HepG2 (cell line): Measurements from ENCODE around the gene GPA33. TPM values are rescaled to one million over a fixed set of nuclear protein-coding genes. Genes with fewer than 3 reads are reported as not detected.

Experiments
- ATAC-seq: fragments of 200-7000 bp; cut with Tn5 transposase; 3 replicates; pipeline ENCODE4 v1.9.1; 2020; ENCODE audit warnings: mild to moderate bottlenecking, moderate library complexity
- BruUV-seq: library from RNA; stranded (reverse); fragments of 400-500 nt; replicated peaks from 2 replicates; lab custom pipeline; 2021; lab: Mats Ljungman, UMichigan
- CTCF ChIA-PET: fragments of 300-600 bp; formaldehyde crosslinking; extraction: SDS; loops from one replicate; lab custom pipeline; 2021; ENCODE audit warnings: low total read pairs, inconsistent platforms, low intra/inter-chr PET ratio; lab: Yijun Ruan, JAX
- POLR2A ChIA-PET: fragments of 350-600 bp; sonication (Branson Sonifier 250); formaldehyde crosslinking; loops from one replicate; lab custom pipeline; 2020; ENCODE audit warnings: antibody characterized with exemption, inconsistent platforms; lab: Yijun Ruan, JAX
- DNase-seq: peaks from one replicate; pipeline ENCODE4 v3.0.0-alpha.2; 2015; ENCODE audit warnings: low spot score
- FAIRE-seq: peaks from 3 replicates; lab custom pipeline; 2011; peaks lifted over from hg19 to GRCh38; lab: Jason Lieb, UNC
- H2AFZ ChIP-seq: one replicate; pipeline ENCODE4 v1.6.1; 2011; ENCODE audit warnings: low read length, inconsistent platforms
- H3K27ac ChIP-seq: fragments of 300-600 bp; 3 replicates; pipeline ENCODE4 v1.8.0; 2011; ENCODE audit warnings: mixed run types, mild to moderate bottlenecking, mixed read lengths, low read length, inconsistent platforms; ENCODE audit not compliant: insufficient read depth; ENCODE audit errors: extremely low read length
- H3K27me3 ChIP-seq, 2 experiments: fragments of 200-600 bp in 1 of 2; 2 replicates in 1 of 2; 3 replicates in 1 of 2; pipeline versions ENCODE4 v1.6.0 to v1.8.0; 2011; ENCODE audit warnings: low read length in 2 of 2, mild to moderate bottlenecking in 2 of 2, moderate library complexity in 2 of 2, inconsistent platforms in 1 of 2; ENCODE audit not compliant: insufficient read depth in 2 of 2, control insufficient read depth in 1 of 2
- H3K36me3 ChIP-seq, 2 experiments: fragments of 200-600 bp in 1 of 2; replicated peaks in 1 of 2; 2 replicates in 1 of 2; 3 replicates in 1 of 2; pipeline versions ENCODE4 v1.5.1 to v1.8.0; 2011; ENCODE audit warnings: low read length in 2 of 2, inconsistent platforms in 1 of 2; ENCODE audit not compliant: insufficient read depth in 2 of 2, control insufficient read depth in 1 of 2
- H3K4me1 ChIP-seq: 2 replicates; pipeline ENCODE4 v1.5.1; 2012; ENCODE audit warnings: low read length, inconsistent platforms; ENCODE audit not compliant: insufficient read depth
- H3K4me2 ChIP-seq: 2 replicates; pipeline ENCODE4 v1.6.0; 2011; ENCODE audit warnings: low read depth, low read length, inconsistent platforms
- H3K4me3 ChIP-seq, 3 experiments: fragments of 200-600 bp in 1 of 3; sonication (generic), shearing (Covaris generic) in 1 of 3; replicated peaks in 1 of 3; 2 replicates each; pipeline ENCODE4 v1.5.1; 2011 to 2016; ENCODE audit warnings: low read length in 3 of 3, inconsistent platforms in 2 of 3, low read depth in 2 of 3, mild to moderate bottlenecking in 2 of 3, control low read depth in 1 of 3, mixed read lengths in 1 of 3; ENCODE audit not compliant: insufficient read depth in 1 of 3
- H3K79me2 ChIP-seq: one replicate; pipeline ENCODE4 v1.6.1; 2011; ENCODE audit warnings: low read length, inconsistent platforms; ENCODE audit not compliant: insufficient read depth
- H3K9ac ChIP-seq: 2 replicates; pipeline ENCODE4 v1.6.0; 2011; ENCODE audit warnings: mild to moderate bottlenecking, low read depth, low read length, inconsistent platforms; ENCODE audit not compliant: insufficient read depth
- H3K9me3 ChIP-seq: 2 replicates; pipeline ENCODE4 v1.5.1; 2012; ENCODE audit warnings: mild to moderate bottlenecking, low read length
- H4K20me1 ChIP-seq: 2 replicates; pipeline ENCODE4 v1.6.0; 2011; ENCODE audit warnings: inconsistent platforms, mild to moderate bottlenecking, low read length, moderate library complexity; ENCODE audit not compliant: insufficient read depth
- BRD4 ChIP-seq: sonication (generic); formaldehyde crosslinking; IDR thresholded peaks from 2 replicates; pipeline ENCODE4 v1.4.0; 2020; ENCODE audit warnings: missing genetic modification reagents
- CBX1 ChIP-seq: IDR thresholded peaks from one replicate; pipeline ENCODE4 v1.6.1; 2016; ENCODE audit warnings: antibody characterized with exemption, low read depth
- EEA1 ChIP-seq: sonication (generic); formaldehyde crosslinking; IDR thresholded peaks from 2 replicates; pipeline ENCODE4 v1.5.1; 2020; ENCODE audit warnings: mild to moderate bottlenecking, missing genetic modification reagents, borderline replicate concordance
- GLI4 ChIP-seq: sonication (generic); formaldehyde crosslinking; IDR thresholded peaks from 2 replicates; pipeline ENCODE4 v1.5.1; 2020; ENCODE audit warnings: missing genetic modification reagents, mild to moderate bottlenecking, moderate library complexity, borderline replicate concordance
- HNF4G ChIP-seq, 2 experiments: sonication (generic) in 1 of 2; formaldehyde crosslinking in 1 of 2; IDR thresholded peaks; 2 replicates each; pipeline versions ENCODE4 v1.4.0 to v1.6.1; 2011 to 2020; ENCODE audit warnings: borderline replicate concordance in 2 of 2, low read depth in 2 of 2, mild to moderate bottlenecking in 2 of 2, low read length in 1 of 2, missing genetic modification reagents in 1 of 2, moderate library complexity in 1 of 2
- MED13 ChIP-seq: sonication (generic); formaldehyde crosslinking; IDR thresholded peaks from 2 replicates; pipeline ENCODE4 v1.5.0; 2020; ENCODE audit warnings: missing genetic modification reagents
- SRF ChIP-seq: IDR thresholded peaks from 2 replicates; pipeline ENCODE4 v1.6.1; 2011; ENCODE audit warnings: mild to moderate bottlenecking, low read depth, low read length, moderate library complexity
- ZKSCAN8 ChIP-seq: IDR thresholded peaks from 2 replicates; pipeline ENCODE4 v1.6.1; 2016; ENCODE audit warnings: borderline replicate concordance, missing genetic modification reagents, missing compliant biosample characterization
- ZNF431 ChIP-seq: sonication (generic); formaldehyde crosslinking; IDR thresholded peaks from 2 replicates; pipeline ENCODE4 v1.9.0; 2022; ENCODE audit warnings: missing genetic modification reagents, low read depth, mild to moderate bottlenecking, borderline replicate concordance
- ZNF510 ChIP-seq: sonication (generic); formaldehyde crosslinking; IDR thresholded peaks from 2 replicates; pipeline ENCODE4 v1.4.0; 2020; ENCODE audit warnings: low read depth, mild to moderate bottlenecking, missing genetic modification reagents
- ZNF562 ChIP-seq: sonication (generic); formaldehyde crosslinking; IDR thresholded peaks from 2 replicates; pipeline ENCODE4 v1.8.0; 2022; ENCODE audit warnings: missing genetic modification reagents, borderline replicate concordance
- WGBS: methylation state at CpG from one replicate; pipeline ENCODE4 v1.1.6; 2017; ENCODE audit warnings: low lambda C conversion rate; 5-methylcytosine and 5-hydroxymethylcytosine counted together
- in situ Hi-C: cut with HindIII; loops from 2 replicates; pipeline ENCODE4 v1.10.0; 2017; ENCODE audit warnings: low pct_unique_long_range_greater_than_20kb; ENCODE audit not compliant: extremely low pct_ligation_motif_present
- intact Hi-C: fragments of 100-400 bp; cut with micrococcal nuclease; formaldehyde crosslinking; loops from one replicate; pipeline ENCODE4 v1.10.0; 2022; ENCODE audit not compliant: unreplicated experiment
- polyA plus RNA-seq, 8 experiments: library from polyadenylated mRNA; depleted of rRNA in 3 of 8; stranded (reverse) in 7 of 8; unstranded in 1 of 8; fragments of >200 nt; fragmentation: Illumina TruSeq in 4 of 8; extraction: Trizol in 4 of 8; gene quantifications; 2 replicates each; pipeline versions ENCODE4 v1.2.1 to v1.2.3, GENCODE V29; 2011 to 2016; ENCODE audit warnings: low read depth in 4 of 8, missing spikeins in 1 of 8, mixed read lengths in 1 of 8; ENCODE audit not compliant: insufficient read depth in 1 of 8
- total RNA-seq, 5 experiments: library from RNA; depleted of rRNA; stranded (reverse); fragments of >200 nt; fragmentation: Illumina TruSeq; extraction: Trizol; gene quantifications; 2 replicates each; pipeline ENCODE4 v1.2.3, GENCODE V29; 2016; ENCODE audit warnings: low read depth in 1 of 5
- TF ChIP-seq, protein P1 (sequence below): IDR thresholded peaks from 2 replicates; pipeline ENCODE4 v1.6.1; 2016
- TF ChIP-seq, protein P2 (sequence below): sonication (generic); formaldehyde crosslinking; IDR thresholded peaks from 2 replicates; pipeline ENCODE4 v1.4.0; 2020; ENCODE audit warnings: mild to moderate bottlenecking, missing genetic modification reagents, borderline replicate concordance

The GPA33 gene
- total and polyA plus RNA-seq, 2 of the 13 experiments (the other 11 are each of a cell fraction or from before 2014, with no cell fraction given), result not detected

DNA sequence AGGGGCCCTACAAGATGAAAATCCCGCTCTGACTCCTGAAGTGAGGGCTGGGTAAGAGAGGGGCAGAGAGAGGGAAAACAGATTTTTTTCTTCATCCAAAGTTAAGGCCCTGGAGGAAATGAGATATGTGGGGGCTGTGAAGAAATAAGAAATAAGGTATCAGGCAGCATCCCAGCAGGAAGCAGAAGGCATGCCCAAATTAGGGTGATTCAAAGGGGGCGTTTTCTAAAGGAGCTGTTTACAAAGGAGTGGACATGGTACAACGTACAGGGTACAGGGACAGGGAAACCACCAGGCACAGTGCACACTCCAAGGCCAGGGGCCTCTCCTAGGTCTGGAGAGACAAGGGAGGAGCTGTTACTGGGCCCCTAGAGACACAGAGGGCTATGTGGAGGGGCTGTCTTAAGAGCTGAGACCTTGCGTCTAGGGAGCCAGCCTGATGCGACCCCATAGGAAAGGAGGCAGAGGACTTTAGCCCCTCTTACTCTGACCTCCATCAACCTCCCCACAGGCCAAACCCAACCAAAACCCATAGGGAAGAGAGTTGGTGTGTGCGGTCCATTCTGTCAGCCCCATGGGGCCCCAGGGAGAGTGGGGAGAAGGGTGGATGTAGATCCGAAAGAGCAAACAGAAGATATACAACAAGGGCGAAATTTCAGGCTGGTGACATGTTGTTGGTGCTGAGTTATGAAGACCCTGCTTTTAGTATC lies 42.3 kb upstream of the GPA33 start:
- Histone ChIP-seq H3K27me3 (peaks cover 1 to 45% of the 10 kb centered on the region in 2 experiments; a peak in 4 of 5 replicates), H4K20me1 (no peaks in the 10 kb centered on the region), H3K9ac (no peak overlapping the region), H3K4me3 (no peak overlapping the region), H2AFZ (no peak overlapping the region), H3K27ac (no peak overlapping the region)
- CTCF ChIA-PET, result no interaction called here
- in situ Hi-C loops, result no loop called here
- peak; percentile 34; the same call in 1 of the 3 replicates for ATAC-seq
- peak; percentile 80 for TF ChIP-seq SRF
- no peak for TF ChIP-seq ZKSCAN8 (CRISPR knock-in tag)
- TF ChIP-seq, all 625 proteins: peak for 1
- Histone ChIP-seq H3K4me2 (no peak overlapping the region), H3K79me2 (no peaks in the 10 kb centered on the region), H3K4me1 (no peaks in the 10 kb centered on the region), H3K36me3 (no peaks in the 10 kb centered on the region), H3K9me3 (no peaks in the 10 kb centered on the region)
- intact Hi-C loops, result no loop called here
- POLR2A ChIA-PET, result no interaction called here
- FAIRE-seq, result no peak
- no peak for DNase-seq
- 5% methylated on average over 7 of the region's 8 CpGs for WGBS
- BruUV-seq, result no TSS peak

DNA sequence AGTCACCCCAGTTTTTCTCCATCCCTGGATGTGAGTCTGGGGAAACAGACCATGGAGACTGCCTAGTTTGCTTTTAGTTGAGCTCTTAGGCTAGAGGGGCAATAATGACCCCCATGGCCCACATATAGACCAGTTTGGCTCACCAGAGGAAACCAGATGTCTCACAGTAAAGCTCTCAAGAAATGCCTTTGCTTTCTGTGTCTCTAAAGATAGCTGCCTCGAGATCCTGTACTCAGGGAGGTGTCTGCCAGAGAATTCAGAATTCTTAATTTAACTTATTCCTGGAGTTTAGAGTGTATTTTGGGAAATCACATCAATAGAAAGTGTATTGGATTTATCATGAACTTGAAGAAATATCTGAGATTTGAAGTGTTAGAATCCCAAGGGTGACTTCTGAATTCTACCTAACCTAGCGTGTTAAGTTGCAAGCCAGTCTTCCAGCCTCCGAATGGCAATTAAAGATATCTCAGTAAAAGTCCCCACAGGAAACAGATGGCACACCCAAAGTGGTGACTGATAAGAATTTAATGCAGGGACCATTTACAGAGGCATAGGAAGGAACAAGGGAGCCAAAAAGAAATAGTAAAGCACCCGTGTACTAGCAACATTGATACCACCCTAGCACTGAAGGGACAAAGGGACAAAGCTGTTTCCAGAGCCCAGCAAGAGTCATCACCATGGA lies 40.8 kb upstream of the GPA33 start:
- 17% methylated on average over 4 of the region's 4 CpGs for WGBS
- Histone ChIP-seq H2AFZ (no peak overlapping the region), H3K4me2 (no peak overlapping the region), H3K4me3 (no peak overlapping the region), H3K36me3 (no peaks in the 10 kb centered on the region), H3K27ac (no peak overlapping the region), H3K4me1 (no peaks in the 10 kb centered on the region), H3K79me2 (no peaks in the 10 kb centered on the region), H3K27me3 (peaks cover 7 to 59% of the 10 kb centered on the region in 2 experiments; a peak in 4 of 5 replicates), H3K9ac (no peak overlapping the region), H3K9me3 (no peaks in the 10 kb centered on the region), H4K20me1 (no peaks in the 10 kb centered on the region)
- no peak for DNase-seq
- in situ Hi-C loops (no loop called here), intact Hi-C loops (no loop called here)
- no peak for ATAC-seq
- CTCF ChIA-PET, result no interaction called here
- no peak for FAIRE-seq
- POLR2A ChIA-PET, result no interaction called here
- BruUV-seq, result no TSS peak
- TF ChIP-seq, protein P1, sequence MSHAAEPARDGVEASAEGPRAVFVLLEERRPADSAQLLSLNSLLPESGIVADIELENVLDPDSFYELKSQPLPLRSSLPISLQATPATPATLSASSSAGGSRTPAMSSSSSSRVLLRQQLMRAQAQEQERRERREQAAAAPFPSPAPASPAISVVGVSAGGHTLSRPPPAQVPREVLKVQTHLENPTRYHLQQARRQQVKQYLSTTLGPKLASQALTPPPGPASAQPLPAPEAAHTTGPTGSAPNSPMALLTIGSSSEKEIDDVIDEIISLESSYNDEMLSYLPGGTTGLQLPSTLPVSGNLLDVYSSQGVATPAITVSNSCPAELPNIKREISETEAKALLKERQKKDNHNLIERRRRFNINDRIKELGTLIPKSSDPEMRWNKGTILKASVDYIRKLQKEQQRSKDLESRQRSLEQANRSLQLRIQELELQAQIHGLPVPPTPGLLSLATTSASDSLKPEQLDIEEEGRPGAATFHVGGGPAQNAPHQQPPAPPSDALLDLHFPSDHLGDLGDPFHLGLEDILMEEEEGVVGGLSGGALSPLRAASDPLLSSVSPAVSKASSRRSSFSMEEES, result no peak
- TF ChIP-seq, protein P2, sequence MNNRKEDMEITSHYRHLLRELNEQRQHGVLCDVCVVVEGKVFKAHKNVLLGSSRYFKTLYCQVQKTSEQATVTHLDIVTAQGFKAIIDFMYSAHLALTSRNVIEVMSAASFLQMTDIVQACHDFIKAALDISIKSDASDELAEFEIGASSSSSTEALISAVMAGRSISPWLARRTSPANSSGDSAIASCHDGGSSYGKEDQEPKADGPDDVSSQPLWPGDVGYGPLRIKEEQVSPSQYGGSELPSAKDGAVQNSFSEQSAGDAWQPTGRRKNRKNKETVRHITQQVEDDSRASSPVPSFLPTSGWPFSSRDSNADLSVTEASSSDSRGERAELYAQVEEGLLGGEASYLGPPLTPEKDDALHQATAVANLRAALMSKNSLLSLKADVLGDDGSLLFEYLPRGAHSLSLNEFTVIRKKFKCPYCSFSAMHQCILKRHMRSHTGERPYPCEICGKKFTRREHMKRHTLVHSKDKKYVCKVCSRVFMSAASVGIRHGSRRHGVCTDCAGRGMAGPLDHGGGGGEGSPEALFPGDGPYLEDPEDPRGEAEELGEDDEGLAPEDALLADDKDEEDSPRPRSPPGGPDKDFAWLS (CRISPR knock-in tag), result no peak
- no peak for TF ChIP-seq GLI4 (CRISPR knock-in tag)
- TF ChIP-seq ZNF510 (CRISPR knock-in tag), result no peak
- TF ChIP-seq HNF4G (IDR thresholded peaks at IDR 0.05; ENCODE audit: borderline replicate concordance, low read depth, low read length), result no peak
- TF ChIP-seq HNF4G (CRISPR knock-in tag; IDR thresholded peaks at IDR 0.05; ENCODE audit: borderline replicate concordance, low read depth), result no peak
- TF ChIP-seq CBX1, result no peak
- TF ChIP-seq EEA1, result no peak
- TF ChIP-seq ZNF562, result no peak
- TF ChIP-seq BRD4 (CRISPR knock-in tag), result no peak
- no peak for TF ChIP-seq ZNF431
- TF ChIP-seq MED13 (CRISPR knock-in tag), result no peak
